D721Med (cell line): ENCODE measurements around the gene PPP2R3B.
"Not testable (repeated sequence)": the region's sequence is repeated elsewhere in the genome, so short reads cannot be mapped to it uniquely, and the experiment has no call there.

Experiments
- DNase-seq: peaks from one replicate; pipeline ENCODE4 v3.0.0; 2011; ENCODE audit warnings: low spot score; ENCODE audit not compliant: insufficient read length
- FAIRE-seq: peaks from 2 replicates; lab custom pipeline; 2011; peaks lifted over from hg19 to GRCh38; lab: Jason Lieb, UNC
- TF ChIP-seq, protein P1 (sequence below): IDR thresholded peaks from 2 replicates; pipeline ENCODE4 v1.5.1; 2012; ENCODE audit warnings: mild to moderate bottlenecking, control low read depth; ENCODE audit not compliant: insufficient read depth; ENCODE audit errors: missing control alignments

Gene PPP2R3B

DNA sequence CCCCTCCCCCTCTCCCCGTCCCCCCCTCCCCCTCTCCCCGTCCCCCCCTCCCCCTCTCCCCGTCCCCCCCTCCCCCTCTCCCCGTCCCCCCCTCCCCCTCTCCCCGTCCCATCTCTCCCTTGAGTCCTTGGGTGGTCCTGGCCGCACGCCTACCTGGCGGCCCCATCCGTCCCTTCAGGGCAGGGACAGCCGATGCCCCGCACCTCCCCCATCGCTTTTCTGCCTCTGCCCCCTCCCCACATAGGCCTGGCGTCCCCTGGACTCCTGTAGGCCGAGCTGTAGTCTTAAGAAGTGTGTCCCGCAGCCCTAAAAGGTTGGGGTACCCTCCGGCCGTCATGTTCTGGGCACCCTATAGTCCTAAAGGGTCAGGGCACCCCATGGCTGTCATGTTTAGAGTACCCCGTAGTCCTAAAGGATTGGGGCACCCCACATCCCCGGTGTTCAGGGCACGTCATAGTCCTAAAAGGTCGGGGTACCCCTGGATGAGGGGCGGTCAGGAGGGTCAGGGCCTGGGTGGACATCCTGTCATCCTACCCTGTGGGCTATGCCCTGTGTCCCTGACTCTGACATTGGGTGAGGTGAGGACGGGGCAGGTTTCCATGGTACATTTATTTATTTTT, 57.3 kb downstream of the PPP2R3B start:
- DNase-seq (no peak), FAIRE-seq (no peak)
- TF ChIP-seq, protein P1, sequence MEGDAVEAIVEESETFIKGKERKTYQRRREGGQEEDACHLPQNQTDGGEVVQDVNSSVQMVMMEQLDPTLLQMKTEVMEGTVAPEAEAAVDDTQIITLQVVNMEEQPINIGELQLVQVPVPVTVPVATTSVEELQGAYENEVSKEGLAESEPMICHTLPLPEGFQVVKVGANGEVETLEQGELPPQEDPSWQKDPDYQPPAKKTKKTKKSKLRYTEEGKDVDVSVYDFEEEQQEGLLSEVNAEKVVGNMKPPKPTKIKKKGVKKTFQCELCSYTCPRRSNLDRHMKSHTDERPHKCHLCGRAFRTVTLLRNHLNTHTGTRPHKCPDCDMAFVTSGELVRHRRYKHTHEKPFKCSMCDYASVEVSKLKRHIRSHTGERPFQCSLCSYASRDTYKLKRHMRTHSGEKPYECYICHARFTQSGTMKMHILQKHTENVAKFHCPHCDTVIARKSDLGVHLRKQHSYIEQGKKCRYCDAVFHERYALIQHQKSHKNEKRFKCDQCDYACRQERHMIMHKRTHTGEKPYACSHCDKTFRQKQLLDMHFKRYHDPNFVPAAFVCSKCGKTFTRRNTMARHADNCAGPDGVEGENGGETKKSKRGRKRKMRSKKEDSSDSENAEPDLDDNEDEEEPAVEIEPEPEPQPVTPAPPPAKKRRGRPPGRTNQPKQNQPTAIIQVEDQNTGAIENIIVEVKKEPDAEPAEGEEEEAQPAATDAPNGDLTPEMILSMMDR: no peak

DNA sequence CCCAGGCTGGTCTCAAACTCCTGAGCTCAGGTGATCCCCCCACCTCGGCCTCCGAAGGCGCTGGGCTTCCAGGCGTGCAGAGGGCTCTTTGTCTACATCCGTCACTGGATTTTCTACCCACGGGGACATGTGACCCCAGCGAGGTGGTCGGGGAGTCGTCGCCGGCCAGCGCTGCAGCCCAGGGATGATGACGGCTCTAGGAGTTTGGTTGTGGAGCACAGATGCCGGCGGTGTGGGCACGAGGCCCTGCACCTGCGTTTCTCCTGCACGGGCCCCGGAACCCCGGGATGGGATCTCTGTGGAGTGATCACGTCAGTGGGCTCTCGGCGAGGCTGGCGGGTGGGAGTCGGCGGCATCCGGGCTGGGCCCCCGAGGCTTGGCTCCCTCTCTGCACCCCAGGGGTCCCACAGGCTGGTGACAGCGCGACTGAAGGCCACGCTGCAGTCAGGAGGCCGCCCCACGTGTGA, 59.0 kb downstream of the PPP2R3B start:
- FAIRE-seq: no peak
- TF ChIP-seq, protein P1: no peak

DNA sequence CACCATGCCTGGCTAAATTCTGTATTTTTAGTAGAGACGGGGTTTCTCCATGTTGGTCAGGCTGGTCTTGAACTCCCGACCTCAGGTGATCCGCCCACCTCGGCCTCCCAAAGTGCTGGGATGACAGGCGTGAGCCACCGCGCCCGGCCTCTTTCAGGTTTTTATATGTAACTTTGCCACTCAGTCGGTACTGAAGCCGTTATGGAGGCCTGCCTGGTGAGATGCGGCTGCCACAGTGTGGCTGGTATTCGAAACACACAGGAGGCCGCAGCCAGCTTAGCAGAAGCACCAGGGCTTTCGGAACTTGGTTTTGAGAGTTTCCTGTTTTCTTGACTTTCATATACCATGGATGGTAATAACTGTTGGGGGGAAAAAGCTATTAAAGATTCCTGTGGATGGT, 62.0 kb downstream of the PPP2R3B start:
- not testable (repeated sequence) for DNase-seq, FAIRE-seq

More for the DNA sequence above, 59.0 kb downstream of the PPP2R3B start:
- DNase-seq: no peak

DNA sequence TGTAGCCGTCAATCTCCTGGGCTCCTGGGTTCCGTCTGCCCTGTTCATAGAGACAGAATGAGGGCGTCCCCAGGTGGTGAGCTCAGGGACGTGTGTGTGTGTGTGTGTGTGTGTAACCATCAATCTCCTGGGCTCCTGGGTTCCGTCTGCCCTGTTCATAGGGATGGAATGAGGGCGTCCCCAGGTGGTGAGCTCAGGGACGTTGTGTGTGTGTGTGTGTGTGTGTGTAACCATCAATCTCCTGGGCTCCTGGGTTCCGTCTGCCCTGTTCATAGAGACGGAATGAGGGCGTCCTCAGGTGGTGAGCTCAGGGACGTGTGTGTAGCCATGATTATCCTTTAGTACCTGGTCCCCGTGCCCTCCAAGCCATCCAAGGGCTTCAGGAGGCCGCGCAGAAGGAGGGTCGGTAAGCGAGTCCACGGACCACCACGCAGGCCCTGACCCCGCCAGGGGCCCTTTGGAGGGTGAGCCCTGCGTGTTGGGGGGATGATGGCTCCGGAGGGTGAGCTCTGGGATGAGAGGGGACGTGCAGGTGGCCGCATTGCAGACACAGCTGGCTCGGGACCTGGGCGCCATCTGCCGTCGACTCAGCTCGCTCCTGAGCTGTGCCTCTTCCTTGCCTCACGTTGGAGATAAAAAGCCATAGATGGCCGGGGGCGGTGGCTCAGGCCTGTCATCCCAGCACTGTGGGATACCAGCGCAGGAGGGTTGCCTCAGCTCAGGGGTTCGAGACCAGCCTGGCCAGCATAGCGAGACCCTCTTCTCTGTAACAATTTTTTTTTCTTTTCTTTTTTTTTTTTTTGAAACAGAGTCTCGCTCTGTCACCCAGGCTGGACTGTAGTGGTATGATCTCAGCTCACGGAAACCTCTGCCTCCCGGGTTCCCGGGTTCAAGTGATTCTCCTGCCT, 62.7 kb downstream of the PPP2R3B start:
- FAIRE-seq (peak; percentile 55), DNase-seq (no peak)
- TF ChIP-seq, protein P1: peak; percentile 39

GRCh38 chrX:320126-320783, 66.5 kb downstream of the PPP2R3B start:
- no peak for DNase-seq

GRCh38 chrX:319579-320125, 67.1 kb downstream of the PPP2R3B start:
- no peak for FAIRE-seq
- TF ChIP-seq, protein P1: no peak
- no peak for DNase-seq

More at GRCh38 chrX:320126-320783, 66.5 kb downstream of the PPP2R3B start:
- FAIRE-seq: no peak
- TF ChIP-seq, protein P1: no peak
